Stimulated activated CD4-positive, alpha-beta T cell treated with anti-CD3 and anti-CD28 coated beads, Interleukin-1b, Interleukin-23, amount 100 ng/mL, for 24 hours (primary cell): Measurements from ENCODE around the gene FFAR1.

Experiments used
- DNase-seq, 4 experiments: peaks; one replicate each; pipeline ENCODE4 v3.0.0-alpha.2; 2020; ENCODE audit warnings: low read depth in 4 of 4, low spot score in 1 of 4

Gene FFAR1

GRCh38 chr19:35314858-35315470, 32.7 kb upstream of the FFAR1 start:
- no peak for DNase-seq

- DNase-seq = no peak
Observed at GRCh38 chr19:35315883-35316282, 31.8 kb upstream of the FFAR1 start.

DNA sequence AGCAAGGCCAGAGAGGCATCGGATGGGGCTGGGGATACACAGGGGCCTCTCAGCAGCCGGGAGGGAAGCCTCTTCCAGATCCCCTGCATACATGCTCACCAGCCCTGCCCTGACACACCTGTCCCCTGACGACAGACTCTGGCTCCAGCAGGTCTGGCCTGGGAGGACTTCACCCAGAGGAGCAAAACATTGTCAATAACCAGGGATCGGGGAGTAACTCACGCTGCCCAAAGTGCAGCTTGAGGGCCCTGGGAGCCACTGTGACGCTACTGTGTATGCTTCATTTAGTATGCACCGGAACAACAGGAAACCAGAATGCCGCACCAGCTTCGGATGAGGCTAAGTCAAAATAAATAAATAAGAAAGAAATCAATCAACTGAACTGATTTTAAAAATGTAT, 31.1 kb upstream of the FFAR1 start:
- DNase-seq = no peak

GRCh38 chr19:35317464-35318043, 30.1 kb upstream of the FFAR1 start:
- no peak for DNase-seq

- DNase-seq = no peak
Observed at GRCh38 chr19:35318679-35319448, 28.8 kb upstream of the FFAR1 start.

DNA sequence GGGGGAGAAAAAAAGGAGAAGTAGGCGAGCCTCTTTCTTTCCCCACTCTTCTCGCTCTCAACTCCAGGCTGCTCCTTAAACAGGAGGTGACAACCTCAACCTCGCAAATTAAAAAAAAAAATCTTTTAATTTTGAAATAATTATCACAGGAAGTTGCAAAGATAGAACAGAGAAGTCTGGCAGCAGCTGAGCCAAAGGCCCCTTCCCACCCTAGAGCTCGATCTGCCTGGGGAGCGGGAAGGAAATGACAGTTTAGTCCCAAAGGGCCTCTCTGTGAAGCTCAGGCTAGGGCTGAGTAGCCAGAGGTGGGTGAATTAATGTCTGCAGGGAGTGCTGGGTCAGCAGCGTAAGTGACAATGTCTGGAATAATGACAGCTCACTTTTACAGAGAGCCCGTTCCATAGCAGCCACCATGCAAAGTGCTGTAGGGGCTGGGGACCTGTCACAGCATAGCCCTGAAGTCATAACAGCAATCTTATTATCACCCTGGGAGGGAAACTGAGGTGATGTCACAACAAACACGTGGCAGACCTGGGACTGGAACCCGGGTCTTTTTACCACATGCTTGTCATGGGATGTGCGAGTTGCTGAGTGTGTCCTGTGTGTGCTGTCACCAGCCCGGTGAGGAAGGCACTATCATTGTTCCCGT, 27.5 kb upstream of the FFAR1 start:
- DNase-seq = no peak

DNA sequence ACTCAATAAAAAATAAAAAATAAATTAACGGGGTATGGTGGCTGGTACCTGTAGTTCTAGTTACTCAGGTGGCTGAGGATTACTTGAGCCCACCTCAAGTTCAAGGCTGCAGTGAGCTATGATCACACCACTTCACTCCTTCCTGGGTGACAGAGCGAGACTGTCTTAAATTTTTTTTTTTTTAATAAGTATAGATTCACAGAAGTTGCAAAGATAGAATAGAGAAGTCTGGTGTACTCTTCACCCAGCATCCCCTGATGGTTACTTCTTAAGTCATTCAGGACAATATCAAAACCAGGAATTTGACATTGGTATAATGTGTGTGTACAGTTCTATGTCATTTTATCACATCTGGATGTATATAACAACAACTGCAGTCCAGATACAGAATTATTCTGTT, 26.4 kb upstream of the FFAR1 start:
- DNase-seq = no peak

DNA sequence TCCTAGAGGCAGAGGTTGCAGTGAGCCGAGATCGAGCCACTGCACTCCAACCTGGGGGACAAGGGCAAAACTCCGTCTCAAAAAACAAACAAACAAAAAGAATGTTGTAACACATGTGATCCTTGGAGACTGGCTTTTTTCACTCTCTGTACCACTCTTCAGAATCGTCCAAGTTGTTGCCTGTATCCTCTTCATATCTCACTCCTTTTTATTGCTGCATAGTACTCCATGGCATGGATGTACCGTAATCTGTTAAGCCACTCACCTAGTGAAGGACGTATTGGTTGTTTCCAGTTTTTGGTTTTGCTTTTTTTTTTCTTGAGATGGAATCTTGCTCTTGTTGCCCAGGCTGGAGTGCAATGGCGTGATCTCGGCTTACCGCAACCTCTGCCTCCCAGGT, 25.7 kb upstream of the FFAR1 start:
- DNase-seq = no peak

GRCh38 chr19:35327642-35328041, 20.1 kb upstream of the FFAR1 start:
- no peak for DNase-seq

DNA sequence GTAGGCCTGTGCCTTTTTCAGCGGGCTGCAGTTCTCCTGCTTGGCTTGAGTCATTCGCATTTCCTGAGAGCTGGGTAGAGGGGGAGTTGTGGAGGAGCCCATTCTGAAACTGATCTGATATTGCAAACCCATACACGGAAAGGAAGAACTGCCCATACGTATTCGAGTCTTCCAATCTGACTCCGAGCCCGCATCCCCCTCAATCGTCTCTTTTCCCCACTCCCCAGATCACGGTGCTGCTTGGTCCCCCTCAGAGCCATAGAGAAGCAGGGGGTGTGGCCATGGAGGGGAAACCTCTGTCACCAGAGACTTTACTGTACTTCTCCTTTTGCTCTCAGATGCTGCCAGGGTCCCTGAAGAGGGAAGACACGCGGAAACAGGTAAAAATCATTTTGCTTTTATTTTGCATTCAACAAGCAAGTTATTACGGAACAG, 18.8 kb upstream of the FFAR1 start, which contains the start of gene CD22:
Gene CD22, plus strand, starts transcription at position 337 of the 435 bp plus-strand sequence. CDS start 2,854 bp downstream, outside the sequence.
- DNase-seq = no peak

DNA sequence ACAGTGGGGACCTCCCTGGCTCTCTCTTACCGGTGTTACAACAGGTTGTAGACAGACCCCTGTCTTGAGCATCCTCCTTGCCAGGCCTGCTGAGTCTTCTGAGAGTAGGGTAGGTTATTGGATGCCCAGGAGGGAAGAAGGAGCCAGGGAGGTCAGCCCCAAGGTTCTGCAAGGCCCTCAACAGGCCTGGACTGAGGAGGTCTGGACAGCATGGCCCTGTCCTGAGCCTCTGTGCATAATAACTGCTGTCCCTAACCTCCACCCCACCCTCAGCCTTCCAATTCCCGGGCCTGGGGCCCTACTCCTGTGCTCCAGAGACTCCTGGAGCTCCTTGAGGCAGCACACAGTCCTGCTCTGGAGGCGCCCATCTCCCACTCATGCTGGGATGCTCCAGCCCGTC, 18.4 kb upstream of the FFAR1 start:
- DNase-seq = no peak

DNA sequence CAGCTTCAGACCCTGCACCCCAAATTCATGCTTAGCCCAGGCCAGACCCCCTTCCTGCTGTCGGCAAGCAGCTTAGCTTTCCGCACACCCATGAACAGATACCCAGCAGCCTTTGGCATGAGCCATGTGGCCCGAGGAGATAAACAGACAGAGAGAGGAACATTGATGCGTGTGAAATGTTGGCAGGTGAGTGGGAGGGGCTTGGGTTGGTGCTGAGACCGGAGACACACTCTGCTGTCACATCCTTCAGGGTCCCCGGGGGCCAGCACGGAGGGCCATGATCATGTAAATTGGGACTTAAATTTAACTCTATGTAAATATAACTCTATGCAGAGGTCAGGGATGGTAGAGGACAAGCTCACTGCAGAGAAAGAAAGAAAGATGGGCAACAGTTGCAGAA, 17.2 kb upstream of the FFAR1 start:
- no peak for DNase-seq

DNA sequence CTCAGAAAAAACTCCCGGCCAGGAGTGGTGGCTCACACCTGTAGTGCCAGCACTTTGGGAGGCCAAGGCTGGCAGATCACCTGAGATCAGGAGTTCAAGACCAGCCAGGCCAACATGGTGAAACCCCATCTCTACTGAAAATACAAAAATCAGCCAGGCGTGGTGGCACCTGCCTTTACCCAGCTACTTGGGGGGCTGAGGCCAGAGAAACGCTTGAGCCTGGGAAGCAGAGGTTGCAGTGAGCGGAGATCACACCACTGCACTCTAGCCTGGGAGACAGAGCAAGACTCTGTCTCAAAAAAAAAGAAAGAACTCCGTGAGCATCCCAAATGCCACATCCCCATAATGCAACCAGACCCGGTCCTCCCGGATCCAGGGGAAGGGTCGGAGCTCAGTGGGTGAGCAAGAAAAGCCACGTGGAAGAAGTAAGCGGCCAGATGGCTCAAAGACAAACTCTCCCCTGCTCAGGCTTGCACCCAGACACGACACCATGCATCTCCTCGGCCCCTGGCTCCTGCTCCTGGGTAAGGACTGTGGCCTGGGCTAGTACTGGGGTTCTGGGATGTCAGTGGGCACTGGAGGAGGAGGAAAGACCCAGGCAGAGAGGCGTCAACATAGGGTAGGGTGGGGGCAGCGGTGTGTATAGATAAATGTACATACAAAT, 16.0 kb upstream of the FFAR1 start:
- no peak for DNase-seq

DNA sequence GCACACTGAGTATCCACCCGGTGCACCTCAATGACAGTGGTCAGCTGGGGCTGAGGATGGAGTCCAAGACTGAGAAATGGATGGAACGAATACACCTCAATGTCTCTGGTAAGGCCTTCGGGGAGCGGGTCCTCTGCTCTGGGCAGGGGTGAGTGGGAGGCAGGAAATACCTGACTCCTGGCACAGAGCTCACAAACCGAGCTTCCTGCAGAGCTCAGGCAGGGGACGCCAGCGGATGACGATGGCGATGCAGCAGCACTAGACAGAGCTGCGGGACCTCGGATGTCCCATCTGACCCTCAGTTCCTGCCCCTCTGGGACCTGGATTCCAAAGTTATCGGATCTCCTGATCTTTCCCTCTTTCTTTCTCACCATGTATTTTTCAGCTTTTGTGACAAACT, 14.9 kb upstream of the FFAR1 start:
- peak in 1 of 4 experiments; percentile 9 for DNase-seq

GRCh38 chr19:35334144-35334753, 13.5 kb upstream of the FFAR1 start:
- DNase-seq = no peak

DNA sequence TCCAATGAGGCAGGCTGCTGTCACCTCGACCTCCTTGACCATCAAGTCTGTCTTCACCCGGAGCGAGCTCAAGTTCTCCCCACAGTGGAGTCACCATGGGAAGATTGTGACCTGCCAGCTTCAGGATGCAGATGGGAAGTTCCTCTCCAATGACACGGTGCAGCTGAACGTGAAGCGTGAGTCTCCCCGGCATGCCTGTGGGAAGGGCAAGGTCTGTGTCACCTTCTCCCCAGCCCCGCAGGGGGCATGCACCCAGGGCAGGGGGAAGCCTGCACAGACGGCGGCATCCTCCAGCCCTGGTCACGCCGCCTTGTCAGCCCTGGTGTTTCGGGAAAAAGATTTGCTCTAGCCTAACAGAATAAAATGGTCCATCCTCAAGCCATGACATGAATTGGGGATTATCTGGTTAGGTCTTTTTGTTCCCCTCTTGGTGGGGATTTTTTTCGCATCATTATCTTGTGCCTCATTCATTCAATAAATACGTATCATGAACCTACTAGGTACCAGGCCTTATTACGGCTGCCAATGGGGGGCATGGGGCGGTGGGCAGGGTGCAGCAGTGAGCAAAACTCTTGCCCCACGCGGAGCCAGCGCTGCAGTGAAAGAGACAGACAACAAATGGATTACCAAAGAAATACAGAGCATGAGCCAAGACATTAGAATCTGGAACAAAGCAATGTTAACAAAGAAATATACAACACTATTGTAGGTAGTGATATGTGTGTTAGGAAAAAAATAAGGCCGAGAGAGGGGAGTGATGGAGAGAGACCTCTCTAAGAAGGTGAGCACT, 11.3 kb upstream of the FFAR1 start:
- no peak for DNase-seq

- no peak for DNase-seq
Observed at GRCh38 chr19:35337097-35337983, 10.4 kb upstream of the FFAR1 start.

GRCh38 chr19:35337984-35338296, 9.8 kb upstream of the FFAR1 start:
- DNase-seq = no peak

- DNase-seq = no peak
Observed at GRCh38 chr19:35340431-35340830, 7.3 kb upstream of the FFAR1 start.
